HG03103 (cell line): Measurements from ENCODE around the gene TXNDC16.
"Not testable (repeated sequence)": the region's sequence is repeated elsewhere in the genome, so short reads cannot be mapped to it uniquely, and the experiment has no call there.

Experiments used
- ATAC-seq: cut with Tn5 transposase; IDR thresholded peaks from one replicate; pipeline ENCODE4 v1.9.1; 2021; ENCODE audit warnings: low read depth; ENCODE audit not compliant: unreplicated experiment

TXNDC16 gene, protein sequence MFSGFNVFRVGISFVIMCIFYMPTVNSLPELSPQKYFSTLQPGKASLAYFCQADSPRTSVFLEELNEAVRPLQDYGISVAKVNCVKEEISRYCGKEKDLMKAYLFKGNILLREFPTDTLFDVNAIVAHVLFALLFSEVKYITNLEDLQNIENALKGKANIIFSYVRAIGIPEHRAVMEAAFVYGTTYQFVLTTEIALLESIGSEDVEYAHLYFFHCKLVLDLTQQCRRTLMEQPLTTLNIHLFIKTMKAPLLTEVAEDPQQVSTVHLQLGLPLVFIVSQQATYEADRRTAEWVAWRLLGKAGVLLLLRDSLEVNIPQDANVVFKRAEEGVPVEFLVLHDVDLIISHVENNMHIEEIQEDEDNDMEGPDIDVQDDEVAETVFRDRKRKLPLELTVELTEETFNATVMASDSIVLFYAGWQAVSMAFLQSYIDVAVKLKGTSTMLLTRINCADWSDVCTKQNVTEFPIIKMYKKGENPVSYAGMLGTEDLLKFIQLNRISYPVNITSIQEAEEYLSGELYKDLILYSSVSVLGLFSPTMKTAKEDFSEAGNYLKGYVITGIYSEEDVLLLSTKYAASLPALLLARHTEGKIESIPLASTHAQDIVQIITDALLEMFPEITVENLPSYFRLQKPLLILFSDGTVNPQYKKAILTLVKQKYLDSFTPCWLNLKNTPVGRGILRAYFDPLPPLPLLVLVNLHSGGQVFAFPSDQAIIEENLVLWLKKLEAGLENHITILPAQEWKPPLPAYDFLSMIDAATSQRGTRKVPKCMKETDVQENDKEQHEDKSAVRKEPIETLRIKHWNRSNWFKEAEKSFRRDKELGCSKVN

GRCh38 chr14:52552063-52552988 is at the start of gene TXNDC16, which contains the start of gene GPR137C:
Gene TXNDC16 (minus strand): TSS chr14:52552505. CDS start chr14:52543557, 8,948 bp downstream.
Gene GPR137C (plus strand): TSS chr14:52552836. CDS start chr14:52553148, 312 bp downstream.
- peak; percentile 94 for ATAC-seq

DNA sequence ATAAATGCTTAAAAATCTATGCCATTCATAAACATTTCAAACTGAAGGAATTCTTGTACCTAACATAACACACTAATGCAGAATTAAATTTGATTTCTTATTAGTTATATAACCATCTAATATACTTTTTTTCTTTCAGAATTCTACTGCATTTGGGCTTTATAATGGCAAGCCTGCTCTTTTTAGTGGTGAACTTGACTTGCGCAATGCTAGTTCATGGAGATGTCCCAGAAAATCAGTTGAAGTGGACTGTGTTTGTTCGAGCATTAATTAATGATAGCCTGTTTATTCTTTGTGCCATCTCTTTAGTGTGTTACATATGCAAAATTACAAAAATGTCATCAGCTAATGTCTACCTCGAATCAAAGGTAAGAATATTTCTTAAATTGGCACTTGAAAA is 47.7 kb upstream of the TXNDC16 start:
- no peak for ATAC-seq

GRCh38 chr14:52598568-52598967 is 46.3 kb upstream of the TXNDC16 start:
- no peak for ATAC-seq

- no peak for ATAC-seq
These were observed 44.6 kb upstream of the TXNDC16 start for GRCh38 chr14:52596861-52597260.

- no peak for ATAC-seq
These were observed 44.0 kb upstream of the TXNDC16 start for GRCh38 chr14:52596320-52596719.

DNA sequence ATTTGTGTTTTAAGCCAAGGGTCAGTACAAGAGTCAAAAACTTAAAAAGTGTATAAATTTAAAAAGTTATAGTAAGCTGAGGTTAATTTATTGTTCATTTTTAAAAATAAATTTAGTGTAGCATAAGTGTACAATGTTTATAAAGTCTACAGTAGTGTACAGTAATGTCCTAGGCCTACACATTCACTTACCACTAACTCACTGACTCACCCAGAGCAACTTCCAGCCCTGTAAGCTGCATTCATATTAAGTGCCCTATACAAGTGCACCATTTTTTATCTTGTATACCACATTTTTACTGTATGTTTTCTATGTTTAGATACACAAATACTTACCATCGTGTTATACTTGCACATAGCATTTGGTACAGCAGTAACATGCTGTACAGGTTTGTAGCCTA is 38.0 kb upstream of the TXNDC16 start:
- no peak for ATAC-seq

DNA sequence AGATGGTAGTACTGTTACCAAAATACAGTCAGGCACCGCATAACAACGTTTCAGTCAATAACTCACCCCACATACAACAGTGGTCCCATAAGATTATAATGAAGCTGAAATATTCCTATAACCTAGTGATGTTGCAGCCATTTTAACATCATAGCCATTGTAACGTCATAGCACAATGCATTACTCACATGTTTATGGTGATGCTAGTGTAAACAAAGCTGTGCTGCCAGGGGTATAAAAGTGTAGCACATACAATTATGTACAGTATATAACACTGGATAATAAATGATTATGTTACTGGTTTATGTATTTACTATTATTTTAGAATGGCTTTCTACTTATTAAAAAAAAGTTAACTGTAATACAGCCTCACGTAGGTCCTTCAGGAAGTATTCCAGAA is 37.3 kb upstream of the TXNDC16 start:
- no peak for ATAC-seq

GRCh38 chr14:52583544-52583943 is 31.2 kb upstream of the TXNDC16 start:
- ATAC-seq, result no peak

DNA sequence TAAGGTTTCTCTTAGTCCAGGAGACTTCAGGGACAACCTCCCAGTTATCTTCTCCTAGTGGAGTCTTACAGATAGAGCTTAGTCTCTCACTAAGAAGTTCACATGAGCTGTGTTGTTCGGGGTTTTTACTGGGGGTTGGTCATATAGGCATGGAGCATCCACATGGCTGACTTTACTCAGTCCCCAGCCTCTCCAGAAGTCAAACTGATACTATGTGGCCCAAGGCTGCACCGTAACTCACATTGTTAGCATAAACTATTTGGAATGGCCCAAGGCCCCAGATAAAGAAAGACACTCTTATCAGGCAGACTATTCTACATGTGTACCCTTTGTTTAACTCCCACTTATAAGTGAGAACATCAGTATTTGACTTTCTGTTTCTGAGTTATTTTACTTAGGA is 23.6 kb upstream of the TXNDC16 start:
- ATAC-seq, result no peak

DNA sequence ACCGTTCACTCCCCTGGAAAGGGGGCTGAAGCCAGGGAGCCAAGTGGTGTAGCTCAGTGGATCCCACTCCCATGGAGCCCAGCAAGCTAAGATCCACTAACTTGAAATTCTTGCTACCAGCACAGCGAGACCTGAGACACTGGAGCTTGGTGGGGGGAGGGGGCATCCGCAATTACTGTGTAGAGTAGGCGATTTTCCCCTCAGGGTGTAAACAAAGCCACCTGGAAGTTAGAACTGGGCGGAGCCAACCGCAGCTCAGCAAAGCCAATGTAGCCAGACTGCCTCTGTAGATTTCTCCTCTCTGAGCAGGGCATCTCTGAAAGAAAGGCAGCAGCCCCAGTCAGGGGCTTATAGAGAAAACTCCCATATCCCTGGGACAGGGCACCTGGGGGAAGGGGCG is 16.1 kb upstream of the TXNDC16 start:
- not testable (repeated sequence) for ATAC-seq

GRCh38 chr14:52563120-52563519 is 10.8 kb upstream of the TXNDC16 start:
- ATAC-seq, result no peak

DNA sequence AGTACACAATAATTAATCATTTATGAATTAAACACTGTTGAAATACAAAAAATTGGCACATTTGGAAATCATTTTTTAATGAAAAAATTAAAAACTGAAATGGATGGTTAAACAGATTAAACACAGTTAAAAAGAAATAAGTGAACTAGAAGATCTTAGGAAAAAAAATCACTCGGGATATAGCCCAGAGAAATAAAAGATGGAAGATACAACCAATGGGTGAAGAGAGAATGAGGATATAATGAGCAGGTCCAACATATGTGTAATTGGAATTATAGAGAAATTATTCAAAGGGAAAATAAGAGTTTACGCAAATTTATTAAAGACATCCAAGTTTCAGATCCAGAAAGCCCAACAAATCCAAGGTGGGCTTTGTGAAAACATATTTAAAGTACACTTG is 6.4 kb upstream of the TXNDC16 start:
- no peak for ATAC-seq

DNA sequence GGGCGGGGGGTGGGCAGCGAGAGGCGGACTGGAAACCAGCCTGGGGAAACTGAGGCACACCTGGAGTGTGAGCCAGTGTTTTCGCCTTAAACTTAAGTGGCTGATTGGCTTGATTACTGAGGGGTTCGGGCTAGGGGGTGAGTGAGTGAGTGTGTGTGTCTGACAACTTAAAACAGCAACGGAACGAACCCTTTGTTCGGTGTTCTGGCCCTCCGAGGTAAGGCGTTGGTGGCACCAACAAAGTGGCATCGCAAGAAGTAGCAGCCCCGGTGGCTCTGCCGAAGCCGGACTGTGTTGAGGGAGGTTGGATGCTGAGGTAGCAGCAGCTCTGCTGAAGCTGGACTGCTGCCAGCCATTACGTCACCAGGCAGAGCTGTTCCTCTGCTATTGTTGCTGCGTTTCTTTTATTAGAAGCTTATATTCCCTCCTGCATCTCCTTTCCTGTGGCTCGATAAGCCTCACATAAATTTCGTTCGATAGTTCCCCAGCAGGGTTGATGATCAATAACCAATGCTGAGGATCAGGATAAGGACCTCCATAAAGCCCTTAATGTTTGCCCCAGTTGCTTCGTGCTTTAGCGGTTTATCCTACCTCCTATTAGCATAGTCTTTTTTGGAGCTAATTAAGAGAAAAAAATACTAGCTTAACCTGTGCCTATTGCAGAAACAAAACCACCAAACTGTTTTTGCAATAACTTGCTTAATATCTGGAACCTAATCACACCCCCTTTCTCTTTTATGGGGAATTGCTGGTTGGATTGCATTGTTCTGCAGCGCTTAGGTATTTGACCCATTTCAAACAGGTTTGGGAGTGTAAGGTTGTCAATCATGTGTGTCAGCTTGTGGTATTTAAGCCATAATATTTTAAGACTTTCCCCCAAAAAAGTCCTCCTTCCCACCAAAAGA is 1.6 kb upstream of the TXNDC16 start:
- ATAC-seq, result no peak

DNA sequence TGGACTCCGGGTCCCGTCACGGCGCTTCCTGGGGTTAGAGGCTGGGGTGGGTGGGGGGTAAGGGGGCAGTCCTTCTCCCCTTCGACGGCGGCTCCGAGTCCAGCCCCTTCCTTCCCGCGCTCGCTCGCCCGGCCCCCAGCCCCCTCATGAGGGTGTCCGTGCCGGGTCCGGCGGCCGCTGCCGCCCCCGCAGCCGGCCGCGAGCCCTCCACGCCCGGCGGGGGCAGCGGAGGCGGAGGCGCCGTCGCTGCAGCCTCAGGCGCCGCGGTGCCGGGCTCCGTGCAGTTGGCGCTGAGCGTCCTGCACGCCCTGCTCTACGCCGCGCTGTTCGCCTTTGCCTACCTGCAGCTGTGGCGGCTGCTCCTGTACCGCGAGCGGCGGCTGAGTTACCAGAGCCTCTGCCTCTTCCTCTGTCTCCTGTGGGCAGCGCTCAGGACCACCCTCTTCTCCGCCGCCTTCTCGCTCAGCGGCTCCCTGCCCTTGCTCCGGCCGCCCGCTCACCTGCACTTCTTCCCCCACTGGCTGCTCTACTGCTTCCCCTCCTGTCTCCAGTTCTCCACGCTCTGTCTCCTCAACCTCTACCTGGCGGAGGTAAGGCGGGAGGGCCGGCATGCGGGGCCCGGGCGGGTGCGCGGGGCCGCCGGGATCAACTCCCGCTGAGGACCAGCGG is 831 bp upstream of the TXNDC16 start:
- ATAC-seq, result peak; percentile 13

- ATAC-seq, result no peak
These were observed 626 bp downstream of the TXNDC16 start for GRCh38 chr14:52551696-52552062.

- ATAC-seq, result no peak
These were observed 1.1 kb downstream of the TXNDC16 start for GRCh38 chr14:52551205-52551604.

- ATAC-seq, result no peak
These were observed 1.6 kb downstream of the TXNDC16 start for GRCh38 chr14:52550661-52551060.

GRCh38 chr14:52547526-52547925 is 4.8 kb downstream of the TXNDC16 start:
- no peak for ATAC-seq

DNA sequence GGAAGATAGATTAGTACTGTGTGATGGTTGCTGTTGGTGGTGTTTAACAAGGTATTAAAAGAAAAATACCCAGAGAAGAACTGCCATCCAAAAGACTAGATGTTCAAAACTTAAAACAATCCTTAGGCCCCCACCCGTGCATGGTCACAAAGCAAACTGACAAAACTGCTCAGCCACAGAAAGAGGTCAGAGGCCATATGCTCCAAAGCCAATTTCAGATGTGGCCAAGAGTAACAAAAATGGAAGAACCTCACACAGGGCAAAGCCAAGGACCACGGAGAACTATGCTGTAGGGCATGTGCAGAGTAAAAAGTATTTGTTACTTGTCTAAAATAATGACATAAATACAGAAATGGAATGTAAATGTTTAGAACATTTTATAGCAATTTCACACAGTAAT is 5.3 kb downstream of the TXNDC16 start:
- no peak for ATAC-seq
